ENCODE measurements around the gene ATP5PO.
A peak's percentile ranks its signal among the peaks of the same experiment; 100 is the strongest.
"Not testable (repeated sequence)": the region's sequence is repeated elsewhere in the genome, so short reads cannot be mapped to it uniquely, and the experiment has no call there.

Gene ATP5PO

GRCh38 chr21:33940164-33940880 is 24.7 kb upstream of the ATP5PO start:
- DNase-seq: no peak

DNA sequence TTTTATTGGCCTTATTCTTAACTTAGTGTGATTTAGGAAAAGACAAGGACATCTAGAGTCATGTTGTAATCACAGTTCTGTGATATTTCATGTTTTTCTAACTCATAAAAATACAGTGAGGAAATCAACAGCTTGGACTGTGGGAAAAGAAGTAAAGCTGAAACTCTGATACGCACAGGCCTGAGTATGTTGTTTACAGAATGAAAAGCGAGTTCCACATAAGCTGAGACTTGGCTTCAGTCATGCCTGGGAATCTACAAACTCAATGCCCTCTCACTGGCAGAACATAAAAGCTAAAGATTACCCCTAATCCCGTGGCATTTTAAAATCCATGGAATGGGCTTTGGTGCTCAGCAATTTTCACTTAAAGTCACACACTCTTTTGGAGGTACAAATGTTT is 23.6 kb upstream of the ATP5PO start:
- DNase-seq: no peak

GRCh38 chr21:33938381-33938780 is 22.8 kb upstream of the ATP5PO start:
- DNase-seq: no peak

DNA sequence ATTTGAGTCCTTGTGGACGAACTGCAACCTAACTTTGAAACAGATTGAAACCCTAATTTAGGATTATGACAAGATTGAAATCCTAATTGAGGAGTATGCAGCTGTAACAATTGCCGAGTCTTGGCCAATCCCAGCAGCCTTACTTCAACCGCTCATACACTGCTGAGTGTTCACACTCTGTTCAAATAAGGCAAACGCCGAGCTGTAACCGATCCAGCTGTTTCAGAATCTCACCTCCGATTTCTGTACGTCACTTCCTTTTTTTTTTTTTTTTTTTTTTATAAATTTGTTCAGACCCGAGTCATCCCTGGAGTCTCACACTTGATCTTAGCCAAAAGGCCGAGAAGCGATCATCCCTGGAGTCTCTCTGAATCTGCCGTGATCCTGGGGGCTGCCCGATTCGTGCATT is 22.3 kb upstream of the ATP5PO start:
- DNase-seq: no peak

- no peak for DNase-seq
These were observed 21.5 kb upstream of the ATP5PO start for GRCh38 chr21:33937146-33937545.

DNA sequence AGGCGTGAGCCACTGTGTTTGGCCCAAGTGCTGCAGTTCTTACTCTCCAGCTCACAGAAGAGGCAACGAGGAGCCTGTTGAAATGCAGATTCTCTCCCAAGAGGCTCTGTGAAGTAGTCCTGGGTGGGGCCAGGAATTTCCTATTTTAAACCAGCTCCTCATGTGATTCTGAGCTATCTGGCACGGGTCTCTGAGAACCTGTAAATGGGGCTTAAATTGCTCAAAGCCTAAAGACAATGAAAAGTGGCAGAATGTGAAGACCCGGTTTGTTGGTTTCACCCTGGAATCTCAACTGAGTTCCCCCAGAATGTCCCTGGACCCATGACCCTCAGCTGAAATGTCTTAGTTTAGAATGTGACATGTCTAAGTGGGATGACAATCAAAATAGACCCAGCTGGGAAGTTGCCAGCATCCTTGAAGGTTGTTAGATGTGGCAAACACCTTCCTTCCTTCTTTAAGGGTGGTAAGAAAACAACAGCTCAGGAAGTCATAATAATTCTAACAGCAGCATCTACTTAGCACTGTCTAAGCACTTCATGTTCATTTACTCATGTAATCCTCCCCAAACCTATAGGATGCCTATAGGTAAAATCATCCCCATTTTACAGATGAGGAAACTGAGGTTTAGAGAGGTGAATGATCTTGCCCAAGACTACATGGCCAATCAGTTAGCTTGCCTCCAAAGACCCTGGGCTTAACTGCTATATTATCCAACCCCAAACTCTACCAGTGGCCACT is 20.9 kb upstream of the ATP5PO start:
- DNase-seq: no peak

DNA sequence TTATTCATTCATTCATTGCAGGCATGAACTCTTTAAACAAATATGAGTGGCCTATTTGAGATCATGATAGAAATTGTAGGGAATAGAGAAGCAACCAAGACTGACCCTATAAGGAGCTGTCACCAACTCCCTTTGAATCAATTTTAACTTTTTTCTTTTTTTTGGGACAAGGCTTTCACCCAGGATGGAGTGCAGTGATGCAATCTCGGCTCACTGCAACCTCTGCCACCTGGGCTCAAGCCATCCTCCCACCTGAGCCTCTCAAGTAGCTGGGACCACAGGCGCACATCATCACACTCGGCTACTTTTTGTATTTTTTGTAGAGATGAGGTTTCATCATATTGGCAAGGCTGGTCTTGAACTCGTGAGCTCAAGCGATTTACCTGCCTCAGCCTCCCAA is 17.1 kb upstream of the ATP5PO start:
- no peak for DNase-seq

DNA sequence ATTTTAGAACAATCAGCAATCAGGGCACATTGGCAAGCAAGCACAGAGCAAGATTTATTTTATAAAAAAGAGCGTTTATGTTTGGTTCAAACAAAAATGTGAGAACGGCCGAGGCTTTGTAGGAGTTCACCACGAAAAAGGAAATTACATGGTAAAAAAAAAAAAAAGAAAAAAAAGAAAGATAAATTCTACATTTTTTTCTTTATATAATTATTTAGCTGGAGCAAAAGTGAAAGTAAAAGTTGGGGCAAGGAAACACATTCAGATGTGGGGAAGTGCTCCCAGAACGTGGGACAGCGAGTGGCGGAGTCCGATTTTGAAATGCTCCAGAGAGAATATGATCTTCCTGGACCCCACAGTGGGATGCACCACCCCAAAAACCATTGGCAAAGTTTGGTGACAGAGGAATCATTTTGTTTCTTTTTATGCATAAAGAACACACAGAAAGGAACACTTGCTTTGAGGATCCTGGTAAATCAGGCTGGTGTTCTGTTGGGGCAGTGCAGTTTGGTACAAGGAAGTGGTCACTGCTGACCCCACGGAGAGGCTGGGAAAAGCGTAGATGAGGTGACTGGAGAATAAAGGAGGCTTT is 16.3 kb upstream of the ATP5PO start:
- DNase-seq: no peak

- not testable (repeated sequence) for DNase-seq
These were observed 15.6 kb upstream of the ATP5PO start for GRCh38 chr21:33931052-33931798.

DNA sequence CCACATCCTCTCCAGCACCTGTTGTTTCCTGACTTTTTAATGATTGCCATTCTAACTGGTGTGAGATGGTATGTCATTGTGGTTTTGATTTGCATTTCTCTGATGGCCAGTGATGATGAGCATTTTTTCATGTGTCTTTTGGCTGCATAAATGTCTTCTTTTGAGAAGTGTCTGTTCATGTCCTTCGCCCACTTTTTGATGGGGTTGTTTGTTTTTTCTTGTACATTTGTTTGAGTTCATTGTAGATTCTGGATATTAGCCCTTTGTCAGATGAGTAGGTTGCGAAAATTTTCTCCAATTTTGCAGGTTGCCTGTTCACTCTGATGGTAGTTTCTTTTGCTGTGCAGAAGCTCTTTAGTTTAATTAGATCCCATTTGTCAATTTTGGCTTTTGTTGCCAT is 10.6 kb upstream of the ATP5PO start:
- DNase-seq: not testable (repeated sequence)

GRCh38 chr21:33924766-33925100 is 9.1 kb upstream of the ATP5PO start:
- DNase-seq: no peak

DNA sequence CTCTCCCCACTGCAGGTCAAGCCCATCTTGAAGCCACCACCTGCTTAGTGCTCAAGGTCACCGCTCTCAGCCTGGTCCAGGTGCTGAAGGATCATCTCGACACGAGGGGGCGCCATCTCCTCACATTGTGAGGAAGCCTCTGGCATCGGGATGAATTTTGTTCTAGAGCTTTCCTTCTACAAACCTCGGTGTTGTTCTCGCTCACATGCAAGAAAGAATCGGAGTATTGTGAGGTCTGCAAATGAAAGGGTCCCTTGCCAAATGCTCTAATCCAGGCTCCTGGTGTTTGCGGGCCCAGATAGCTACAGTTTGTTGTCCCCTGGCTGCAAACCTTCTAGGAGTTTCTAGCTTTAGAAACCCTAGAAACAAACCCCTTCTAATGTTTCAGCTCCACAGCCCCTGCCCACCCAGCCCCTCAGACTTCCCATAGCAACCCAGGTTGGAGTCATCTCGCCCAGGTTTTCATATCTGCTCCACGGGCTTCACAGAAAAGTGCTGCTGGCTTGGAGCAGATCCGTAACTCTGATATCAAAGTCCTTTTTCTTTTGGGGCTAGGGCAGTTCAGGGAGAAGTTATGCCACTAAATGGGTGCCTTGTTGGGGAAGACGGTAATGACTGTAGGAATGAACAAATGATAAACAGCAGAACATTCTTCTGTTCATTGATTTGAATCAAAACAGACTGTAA is 8.6 kb upstream of the ATP5PO start:
- peak; percentile 41 for DNase-seq

DNA sequence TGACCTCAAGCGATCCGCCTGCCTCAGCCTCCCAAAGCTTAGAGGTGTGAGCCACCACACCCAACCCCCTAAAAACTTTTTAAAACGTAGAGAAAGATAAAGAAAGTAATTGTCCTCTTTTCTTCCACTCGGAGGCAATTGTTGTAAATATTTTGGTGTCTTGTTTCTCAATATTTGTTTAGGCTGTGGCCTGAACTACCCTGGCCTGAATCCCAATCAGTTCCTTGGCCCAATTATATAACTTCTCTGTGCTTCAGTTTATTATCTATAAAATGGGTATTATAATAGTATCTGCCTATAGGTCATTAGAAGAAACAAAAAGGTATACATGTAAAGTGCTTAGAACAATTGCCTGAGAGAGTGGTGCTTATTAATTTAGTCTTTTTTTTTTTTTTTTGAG is 1.8 kb upstream of the ATP5PO start:
- DNase-seq: no peak

DNA sequence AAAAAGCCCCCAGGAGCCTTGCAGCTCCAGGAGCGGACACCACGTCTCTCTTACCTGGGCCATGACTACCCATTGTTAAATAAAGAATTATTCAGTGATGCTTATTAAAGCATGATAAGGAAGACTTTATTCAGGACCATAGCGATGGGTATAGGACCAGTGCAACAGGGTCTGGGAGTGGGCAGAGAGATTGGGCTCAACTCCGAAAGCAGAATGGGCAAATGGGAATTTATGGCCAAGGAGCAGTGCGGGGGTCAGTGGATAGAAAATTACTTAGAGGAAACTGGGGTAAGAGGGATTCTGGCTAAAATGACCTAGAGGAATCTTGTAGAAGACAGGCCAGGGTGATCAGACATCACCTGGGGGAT is 580 bp upstream of the ATP5PO start:
- no peak for DNase-seq

GRCh38 chr21:33914188-33914587 is 1.4 kb downstream of the ATP5PO start:
- DNase-seq: no peak

- DNase-seq: no peak
These were observed 5.8 kb downstream of the ATP5PO start for GRCh38 chr21:33909756-33910155.

GRCh38 chr21:33908760-33909159 is 6.8 kb downstream of the ATP5PO start:
- DNase-seq: no peak

- DNase-seq: no peak
These were observed 11.6 kb downstream of the ATP5PO start for GRCh38 chr21:33904041-33904440.

- DNase-seq: no peak
These were observed 13.3 kb downstream of the ATP5PO start for GRCh38 chr21:33902349-33902748.

DNA sequence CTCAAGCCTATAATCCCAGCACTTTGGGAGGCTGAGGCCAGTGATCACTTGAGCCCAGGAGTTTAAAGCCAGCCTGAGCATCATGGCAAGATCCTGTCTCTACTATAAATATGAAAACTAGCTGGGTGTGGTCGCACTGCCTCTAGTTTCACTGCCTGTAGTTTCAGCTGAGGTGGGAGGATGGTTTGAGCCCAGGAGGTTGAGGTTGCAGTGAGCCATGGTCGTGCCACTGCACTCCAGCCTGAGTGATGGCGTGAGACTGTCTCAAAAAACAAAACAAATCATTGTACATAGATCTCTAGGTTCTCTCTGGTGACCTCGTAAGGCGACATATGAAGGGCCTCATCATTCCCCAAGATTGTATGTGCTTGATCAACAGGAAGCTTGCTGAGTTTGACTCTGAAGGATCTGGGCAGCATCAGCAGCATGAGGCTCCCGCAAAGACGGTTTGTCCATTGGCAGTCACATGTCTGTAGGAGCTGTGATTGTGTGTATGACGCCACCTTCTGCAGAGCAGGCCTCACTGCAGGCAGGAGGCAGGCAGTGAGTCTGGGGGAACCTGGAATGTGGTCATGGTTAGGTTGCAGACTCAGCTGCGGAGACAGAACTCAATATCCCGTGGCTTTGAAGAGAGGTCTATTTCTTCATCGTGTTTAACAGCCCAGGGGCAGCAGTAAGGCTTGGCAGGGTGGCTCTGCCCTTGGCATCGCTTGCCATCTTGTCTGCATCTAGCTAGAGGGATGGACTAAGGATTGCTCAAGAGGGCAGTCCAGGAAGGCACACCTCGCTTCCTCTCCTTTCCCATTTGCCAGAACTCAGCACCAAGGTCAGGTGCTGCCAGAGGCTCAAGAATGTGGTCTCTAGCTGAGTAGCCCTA is 14.0 kb downstream of the ATP5PO start:
- no peak for DNase-seq

DNA sequence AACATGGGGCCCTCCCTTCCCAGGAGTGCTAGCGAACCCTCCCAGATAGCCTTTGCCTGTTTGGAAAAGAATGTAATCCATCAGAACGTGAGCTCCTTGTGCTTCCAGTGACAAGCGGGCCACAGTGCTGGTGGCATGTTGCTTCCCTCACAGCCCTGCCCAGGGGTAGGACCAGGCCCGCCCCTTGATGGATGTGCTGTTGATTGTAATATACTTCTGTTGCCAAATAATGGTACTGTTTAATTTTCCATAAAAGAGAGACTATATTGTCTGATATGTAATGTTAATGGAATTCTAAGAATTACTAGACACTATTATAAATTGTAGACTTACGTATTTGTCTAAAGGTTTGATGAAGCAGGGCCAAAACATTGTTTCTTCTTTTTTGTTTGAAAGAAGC is 16.4 kb downstream of the ATP5PO start:
- DNase-seq: no peak

DNA sequence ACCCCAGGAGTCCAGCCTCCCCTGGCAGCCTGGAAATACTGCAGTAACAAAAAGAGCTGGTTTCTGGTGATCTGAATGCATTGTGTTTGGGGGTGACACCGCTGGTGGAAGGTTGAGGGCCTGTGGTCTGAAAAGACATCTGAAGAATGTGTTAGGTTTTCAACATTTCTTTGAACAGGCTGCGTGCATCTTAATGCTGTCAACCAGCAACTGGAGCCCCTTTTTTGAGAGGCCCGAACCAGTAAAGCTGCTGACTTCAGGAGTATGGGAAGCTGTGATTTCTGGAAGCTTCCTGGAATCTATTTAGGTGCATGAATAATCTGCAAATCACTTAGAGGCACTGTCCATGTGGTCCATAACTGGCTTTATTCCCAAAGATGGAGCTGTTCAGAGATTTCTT is 17.0 kb downstream of the ATP5PO start:
- DNase-seq: no peak
